GM12878 (cell line): ENCODE data around the gene SNPH. TPM values are rescaled to one million over a fixed set of nuclear protein-coding genes. Genes with fewer than 3 reads are reported as not detected.

ENCODE experiments used
- ATAC-seq: fragments of 200-7000 bp; cut with Tn5 transposase; 3 replicates; pipeline ENCODE4 v1.9.1; 2020; ENCODE audit warnings: mild to moderate bottlenecking, moderate library complexity
- BruUV-seq: library from RNA; stranded (reverse); fragments of 400-500 nt; replicated peaks from 2 replicates; lab custom pipeline; 2021; lab: Mats Ljungman, UMichigan
- CTCF ChIA-PET: fragments of 300-600 bp; sonication (Branson Sonifier 250); formaldehyde crosslinking; extraction: SDS; loops from one replicate; lab custom pipeline; 2021; ENCODE audit warnings: inconsistent platforms; lab: Yijun Ruan, JAX
- POLR2A ChIA-PET: fragments of 350-600 bp; formaldehyde crosslinking; extraction: SDS; loops from one replicate; lab custom pipeline; 2021; ENCODE audit warnings: inconsistent platforms; lab: Charles Lee
- RAD21 ChIA-PET: fragments of 300-600 bp; sonication (Branson Sonifier 250); formaldehyde crosslinking; loops from one replicate; lab custom pipeline; 2023; ENCODE audit warnings: antibody characterized with exemption; ENCODE audit not compliant: unreplicated experiment; lab: Charles Lee
- SMC1A ChIA-PET: fragments of 300-600 bp; sonication (Branson Sonifier 250); formaldehyde crosslinking; loops from one replicate; lab custom pipeline; 2023; ENCODE audit not compliant: unreplicated experiment, uncharacterized antibody; lab: Charles Lee
- DNase-seq: peaks from one replicate; pipeline ENCODE4 v3.0.0-alpha.2; 2011; ENCODE audit warnings: low read depth, low spot score
- FAIRE-seq: peaks from 3 replicates; lab custom pipeline; 2011; peaks lifted over from hg19 to GRCh38; lab: Jason Lieb, UNC
- H2AFZ ChIP-seq: 2 replicates; pipeline ENCODE4 v1.6.0; 2011; ENCODE audit warnings: low read depth, low read length, control low read depth; ENCODE audit not compliant: control insufficient read depth
- H3K27ac ChIP-seq: 2 replicates; pipeline ENCODE4 v1.5.1; 2011; ENCODE audit warnings: control low read depth; ENCODE audit not compliant: control insufficient read depth, insufficient read depth
- H3K27me3 ChIP-seq, 2 experiments: replicated peaks in 1 of 2; 2 replicates each; pipeline versions ENCODE4 v1.6.0 to v1.6.1; 2011; ENCODE audit warnings: low read length in 1 of 2; ENCODE audit not compliant: control insufficient read depth in 2 of 2, insufficient read depth in 2 of 2
- H3K36me3 ChIP-seq, 2 experiments: 2 replicates each; pipeline ENCODE4 v1.5.1; 2011; ENCODE audit warnings: low read length in 1 of 2; ENCODE audit not compliant: control insufficient read depth in 2 of 2, insufficient read depth in 2 of 2
- H3K4me1 ChIP-seq: 2 replicates; pipeline ENCODE4 v1.6.1; 2011; ENCODE audit warnings: mild to moderate bottlenecking, low read length, moderate library complexity, mixed read lengths; ENCODE audit not compliant: control insufficient read depth, insufficient read depth
- H3K4me2 ChIP-seq: 2 replicates; pipeline ENCODE4 v1.6.0; 2011; ENCODE audit warnings: control low read depth; ENCODE audit not compliant: control insufficient read depth, insufficient read depth
- H3K4me3 ChIP-seq: fragments of 200-600 bp; sonication (generic); 2 replicates; pipeline ENCODE4 v1.5.1; 2016
- H3K79me2 ChIP-seq: 2 replicates; pipeline ENCODE4 v1.6.0; 2011; ENCODE audit warnings: low read length; ENCODE audit not compliant: control insufficient read depth, insufficient read depth
- H3K9ac ChIP-seq: 2 replicates; pipeline ENCODE4 v1.8.0; 2011; ENCODE audit warnings: low read length, control low read depth, mixed read lengths; ENCODE audit not compliant: control insufficient read depth, insufficient read depth
- H3K9me3 ChIP-seq: replicated peaks from 3 replicates; pipeline ENCODE4 v1.5.1; 2011; ENCODE audit warnings: mild to moderate bottlenecking, low read length; ENCODE audit not compliant: control insufficient read depth, insufficient read depth
- H4K20me1 ChIP-seq: 2 replicates; pipeline ENCODE4 v1.6.0; 2011; ENCODE audit not compliant: control insufficient read depth, insufficient read depth
- CHD1 ChIP-seq: IDR thresholded peaks from 2 replicates; pipeline ENCODE4 v1.6.1; 2012; ENCODE audit warnings: low read depth, low read length, improper control_type of control experiment
- EED ChIP-seq: sonication (generic); IDR thresholded peaks from 2 replicates; pipeline ENCODE4 v1.6.1; 2016; ENCODE audit warnings: antibody characterized with exemption, low read depth
- EGR1 ChIP-seq, 2 experiments: IDR thresholded peaks; 1 replicate in 1 of 2; 2 replicates in 1 of 2; pipeline ENCODE4 v1.6.1; 2011 to 2012; ENCODE audit warnings: low read depth in 2 of 2, low read length in 2 of 2, borderline replicate concordance in 1 of 2, mild to moderate bottlenecking in 1 of 2, moderate library complexity in 1 of 2
- IRF5 ChIP-seq: fragments of 450-650 bp; IDR thresholded peaks from 2 replicates; pipeline ENCODE4 v1.6.1; 2017; ENCODE audit warnings: borderline replicate concordance
- MEF2B ChIP-seq: fragments of 450-650 bp; IDR thresholded peaks from 2 replicates; pipeline ENCODE4 v1.6.1; 2018; ENCODE audit warnings: mild to moderate bottlenecking, moderate library complexity; ENCODE audit not compliant: partially characterized antibody, poor library complexity, severe bottlenecking
- PAX5 ChIP-seq: IDR thresholded peaks from 2 replicates; pipeline ENCODE4 v1.6.1; 2011; ENCODE audit warnings: low read depth, low read length, borderline replicate concordance
- RFX5 ChIP-seq: IDR thresholded peaks from 2 replicates; pipeline ENCODE4 v1.6.1; 2011; ENCODE audit warnings: low read depth, low read length, improper control_type of control experiment
- SREBF2 ChIP-seq: IDR thresholded peaks from 2 replicates; pipeline ENCODE4 v1.6.1; 2012; ENCODE audit warnings: mild to moderate bottlenecking, low read length
- SUZ12 ChIP-seq: fragments of 200-600 bp; sonication (generic); IDR thresholded peaks from one replicate; pipeline ENCODE4 v1.6.1; 2018; ENCODE audit warnings: antibody characterized with exemption, mild to moderate bottlenecking; ENCODE audit not compliant: unreplicated experiment
- TCF12 ChIP-seq: IDR thresholded peaks from 2 replicates; pipeline ENCODE4 v1.6.1; 2011; ENCODE audit warnings: low read depth, mild to moderate bottlenecking, low read length
- WGBS: methylation state at CpG from one replicate; pipeline ENCODE4 v1.1.6; 2016; ENCODE audit warnings: low lambda C conversion rate; ENCODE audit not compliant: insufficient replicate concordance, insufficient coverage; ENCODE audit errors: missing lambda C conversion rate; 5-methylcytosine and 5-hydroxymethylcytosine counted together
- in situ Hi-C: fragments of 300-500 bp; cut with MboI; formaldehyde crosslinking; loops from 9 replicates; pipeline ENCODE4 v1.14.3; 2018; ENCODE audit warnings: mixed read lengths
- intact Hi-C: fragments of 100-400 bp; cut with micrococcal nuclease; formaldehyde crosslinking; loops from one replicate; pipeline ENCODE4 v1.14.2; 2022; ENCODE audit not compliant: unreplicated experiment
- polyA plus RNA-seq, 11 experiments: library from polyadenylated mRNA; depleted of rRNA in 4 of 11; unstranded in 6 of 11; stranded (reverse) in 5 of 11; fragments of >200 nt; fragmentation: Nextera tagmentation in 4 of 11; fragmentation: Illumina TruSeq in 1 of 11; extraction: Ambion mirVana in 4 of 11; extraction: Trizol in 1 of 11; gene quantifications; 1 replicate in 1 of 11; 2 replicates in 10 of 11; pipeline versions ENCODE4 v1.2.1 to v1.2.3, GENCODE V29; 2011 to 2016; ENCODE audit warnings: inconsistent platforms in 2 of 11, missing spikeins in 2 of 11, low read depth in 1 of 11
- total RNA-seq, 4 experiments: library from RNA; depleted of rRNA in 3 of 4; stranded (reverse); fragments of >200 nt in 3 of 4; fragmentation: Illumina TruSeq in 1 of 4; extraction: Trizol in 1 of 4; gene quantifications; 2 replicates each; pipeline versions ENCODE4 v1.2.1 to v1.2.3, GENCODE V29; 2013 to 2021

The SNPH gene
- total and polyA plus RNA-seq, 10 of the 15 experiments (the other 5 are each of a cell fraction or from before 2014, with no cell fraction given): 0.02 to 0.45 (median 0.34) TPM; not detected in 2

GRCh38 chr20:1294497-1294896, 28.4 kb downstream of the SNPH start (continued):
- no peak for TF ChIP-seq MEF2B
- no peak for TF ChIP-seq SUZ12
- TF ChIP-seq TCF12: no peak

DNA sequence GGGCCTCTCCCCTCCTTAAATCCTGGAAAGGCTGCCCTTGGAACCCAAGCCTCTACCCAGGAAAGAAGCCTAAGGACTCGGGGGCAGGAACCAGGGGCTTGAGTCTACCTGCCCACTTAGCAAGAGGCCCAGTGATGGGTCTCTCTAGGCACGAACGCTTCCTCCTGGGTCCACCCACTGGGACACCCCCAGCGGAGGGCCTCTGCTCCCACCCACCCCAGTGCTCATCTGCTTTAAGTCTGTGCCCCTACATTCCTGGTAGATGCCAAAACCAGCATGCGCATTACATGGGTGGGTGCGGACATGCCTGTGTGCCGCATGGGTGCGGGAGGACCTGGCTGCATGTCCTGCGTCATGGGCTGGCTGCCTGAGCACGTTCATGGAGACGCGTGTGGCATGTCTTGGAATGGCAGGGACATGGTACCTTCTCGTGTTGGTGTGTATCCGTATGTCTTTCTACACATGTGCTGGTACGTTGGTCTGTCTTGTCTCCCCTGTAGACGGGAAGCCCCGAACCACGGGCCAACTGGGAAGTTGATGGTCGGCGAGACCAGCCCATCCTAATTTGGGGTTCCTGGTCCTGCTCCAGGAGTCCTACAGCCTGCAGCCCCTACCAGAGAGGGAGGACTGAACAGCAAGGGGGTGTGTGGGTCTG, 29.3 kb downstream of the SNPH start:
- Histone ChIP-seq H3K79me2 (no peaks in the 10 kb centered on the region), H3K4me2 (no peak overlapping the region), H3K4me1 (no peaks in the 10 kb centered on the region)
- no peak for DNase-seq
- no TSS peak for BruUV-seq
- TF ChIP-seq IRF5 (no peak), EED (no peak), SREBF2 (no peak), CHD1 (no peak), EGR1 (IDR thresholded peaks at IDR 0.05; ENCODE audit: borderline replicate concordance in 1 of 2, low read depth in 2 of 2, low read length in 2 of 2) (no peak), PAX5 (no peak), TCF12 (no peak), RFX5 (no peak)
- TF ChIP-seq, all 136 proteins: peak for 0
- no peak overlapping the region for H3K27ac ChIP-seq
- H3K9ac ChIP-seq: no peak overlapping the region
- RAD21 ChIA-PET: no interaction called here
- intact Hi-C loops (no loop called here), in situ Hi-C loops (no loop called here)
- POLR2A ChIA-PET: no interaction called here
- ATAC-seq (no peak), FAIRE-seq (no peak)
- H3K36me3 ChIP-seq: no peaks in the 10 kb centered on the region
- CTCF ChIA-PET: no interaction called here
- no peaks in the 10 kb centered on the region for H3K9me3 ChIP-seq
- no peak overlapping the region for H3K4me3 ChIP-seq
- peaks cover 0 to 2% of the 10 kb centered on the region in 2 experiments; a peak in 3 of 4 replicates for H3K27me3 ChIP-seq
- 57% methylated on average over 20 of the region's 20 CpGs for WGBS
- SMC1A ChIA-PET: no interaction called here
- no peak overlapping the region for H2AFZ ChIP-seq
- no peaks in the 10 kb centered on the region for H4K20me1 ChIP-seq
